Lower lobe of right lung (tissue), 2 donors: ENCODE data around the gene EMC10. TPM values are rescaled to one million over a fixed set of nuclear protein-coding genes. Genes with fewer than 3 reads are reported as not detected.
A peak's percentile ranks its signal among the peaks of the same experiment; 100 is the strongest.

Source experiments
- ATAC-seq, 2 donors: fragments of 200-7000 bp; cut with Tn5 transposase; one replicate each; pipeline ENCODE4 v1.9.1; 2020 to 2022; ENCODE audit warnings: mild to moderate bottlenecking in 2 of 2, moderate library complexity in 2 of 2
- DNase-seq: peaks from one replicate; pipeline ENCODE4 v3.0.0-alpha.2; 2020
- H3K27ac ChIP-seq: fragments of 200-600 bp; one replicate; pipeline ENCODE4 v1.8.0; 2022
- H3K27me3 ChIP-seq: fragments of 200-600 bp; one replicate; pipeline ENCODE4 v1.8.0; 2022; ENCODE audit warnings: low read depth
- H3K36me3 ChIP-seq: fragments of 200-600 bp; one replicate; pipeline ENCODE4 v1.8.0; 2022; ENCODE audit warnings: mild to moderate bottlenecking
- H3K4me1 ChIP-seq: fragments of 200-600 bp; one replicate; pipeline ENCODE4 v1.8.0; 2022
- H3K4me3 ChIP-seq: fragments of 200-600 bp; one replicate; pipeline ENCODE4 v1.8.0; 2022; ENCODE audit warnings: mild to moderate bottlenecking
- H3K9me3 ChIP-seq: fragments of 200-600 bp; one replicate; pipeline ENCODE4 v1.8.0; 2022
- intact Hi-C: fragments of 100-400 bp; cut with DNase I; formaldehyde crosslinking; loops from one replicate; pipeline ENCODE4 v1.11.0; 2022
- total RNA-seq: library from RNA; stranded (reverse); fragmentation: NEBNext Ultra II Directional; extraction: Animal tissue kit (Norgen Biotek cat#: 25700); gene quantifications from one replicate; pipeline ENCODE4 v1.2.1, GENCODE V29; 2021
- TF ChIP-seq, protein P1 (sequence below): fragments of 200-600 bp; IDR thresholded peaks from one replicate; pipeline ENCODE4 v1.8.0; 2022; ENCODE audit warnings: antibody characterized with exemption, mild to moderate bottlenecking
- donor health status: DM: no; HTN: yes; CAD: no; lungs with severe emphysema.

The EMC10 gene
- total RNA-seq, 1 donor from 2014 or later: 95.6 TPM

DNA sequence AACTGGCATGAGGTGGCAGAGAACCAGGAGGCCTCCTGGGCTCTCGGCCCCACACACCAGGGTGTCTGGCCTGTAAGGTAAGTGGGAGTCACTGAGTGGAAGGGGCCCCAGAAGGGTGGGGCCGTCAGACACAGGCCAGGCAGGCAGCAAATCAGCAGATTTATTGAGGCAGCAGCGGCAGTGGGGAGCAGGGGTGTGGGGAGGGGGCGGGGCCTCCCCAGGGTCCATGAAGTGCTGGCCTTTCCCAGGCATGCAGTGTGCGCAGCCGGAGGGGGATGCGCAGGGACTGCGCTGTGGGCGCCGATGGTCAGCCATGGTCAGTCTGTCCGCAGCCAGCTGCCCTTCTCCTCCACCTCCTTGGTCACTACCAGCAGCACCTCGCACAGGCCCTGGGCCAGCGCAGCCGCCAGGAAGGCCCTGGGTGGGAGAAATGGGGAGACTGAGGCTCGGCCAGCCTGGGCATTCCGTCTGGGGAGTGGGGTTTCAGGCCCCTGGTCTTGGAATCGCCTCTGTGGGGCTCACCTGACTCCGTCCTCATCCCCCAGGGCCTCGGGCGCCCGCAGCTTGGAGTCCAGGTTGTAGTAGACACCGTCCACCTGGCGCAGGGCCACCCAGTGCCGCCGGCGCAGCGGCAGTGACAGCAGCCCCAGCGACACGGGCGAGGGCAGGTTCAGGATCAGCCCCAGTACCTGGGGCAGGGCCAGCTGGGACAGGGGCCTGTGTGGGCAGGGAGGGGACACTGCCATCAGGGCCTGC is 29.7 kb downstream of the EMC10 start:
- DNase-seq: peak; percentile 37

DNA sequence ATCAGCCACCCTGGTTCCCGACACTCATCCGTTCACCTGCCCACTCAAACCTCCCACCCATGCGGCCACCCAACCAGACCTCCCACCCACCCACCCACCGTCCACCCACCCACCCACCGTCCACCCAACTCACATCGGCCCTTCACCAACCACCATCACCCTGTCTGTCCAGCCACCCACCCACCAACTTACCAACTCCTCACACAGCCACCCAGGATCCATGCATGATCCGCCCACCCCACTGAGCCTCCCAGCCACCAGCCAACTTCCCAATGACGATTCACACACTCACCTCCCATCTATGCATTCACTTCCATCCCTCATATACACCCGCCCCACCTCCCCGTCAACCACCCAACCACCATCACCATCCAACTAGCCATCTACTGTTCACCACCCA is 30.4 kb downstream of the EMC10 start:
- TF ChIP-seq, protein P1, sequence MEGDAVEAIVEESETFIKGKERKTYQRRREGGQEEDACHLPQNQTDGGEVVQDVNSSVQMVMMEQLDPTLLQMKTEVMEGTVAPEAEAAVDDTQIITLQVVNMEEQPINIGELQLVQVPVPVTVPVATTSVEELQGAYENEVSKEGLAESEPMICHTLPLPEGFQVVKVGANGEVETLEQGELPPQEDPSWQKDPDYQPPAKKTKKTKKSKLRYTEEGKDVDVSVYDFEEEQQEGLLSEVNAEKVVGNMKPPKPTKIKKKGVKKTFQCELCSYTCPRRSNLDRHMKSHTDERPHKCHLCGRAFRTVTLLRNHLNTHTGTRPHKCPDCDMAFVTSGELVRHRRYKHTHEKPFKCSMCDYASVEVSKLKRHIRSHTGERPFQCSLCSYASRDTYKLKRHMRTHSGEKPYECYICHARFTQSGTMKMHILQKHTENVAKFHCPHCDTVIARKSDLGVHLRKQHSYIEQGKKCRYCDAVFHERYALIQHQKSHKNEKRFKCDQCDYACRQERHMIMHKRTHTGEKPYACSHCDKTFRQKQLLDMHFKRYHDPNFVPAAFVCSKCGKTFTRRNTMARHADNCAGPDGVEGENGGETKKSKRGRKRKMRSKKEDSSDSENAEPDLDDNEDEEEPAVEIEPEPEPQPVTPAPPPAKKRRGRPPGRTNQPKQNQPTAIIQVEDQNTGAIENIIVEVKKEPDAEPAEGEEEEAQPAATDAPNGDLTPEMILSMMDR: no peak
- no peaks in the 10 kb centered on the region for H3K27me3 ChIP-seq
- no peak overlapping the region for H3K27ac ChIP-seq
- intact Hi-C loops: no loop called here
- H3K4me1 ChIP-seq: peaks cover 8% of the 10 kb centered on the region
- H3K36me3 ChIP-seq: peaks cover 5% of the 10 kb centered on the region
- no peak for ATAC-seq
- H3K4me3 ChIP-seq: no peak overlapping the region
- H3K9me3 ChIP-seq: no peaks in the 10 kb centered on the region
- peak; percentile 15 for DNase-seq

More for the DNA sequence above, 29.7 kb downstream of the EMC10 start:
- Histone ChIP-seq H3K9me3 (no peaks in the 10 kb centered on the region), H3K4me3 (no peak overlapping the region), H3K4me1 (peaks cover 8% of the 10 kb centered on the region), H3K27me3 (no peaks in the 10 kb centered on the region), H3K36me3 (peaks cover 5% of the 10 kb centered on the region), H3K27ac (no peak overlapping the region)
- ATAC-seq: no peak
- TF ChIP-seq, protein P1: no peak
- intact Hi-C loops: no loop called here

DNA sequence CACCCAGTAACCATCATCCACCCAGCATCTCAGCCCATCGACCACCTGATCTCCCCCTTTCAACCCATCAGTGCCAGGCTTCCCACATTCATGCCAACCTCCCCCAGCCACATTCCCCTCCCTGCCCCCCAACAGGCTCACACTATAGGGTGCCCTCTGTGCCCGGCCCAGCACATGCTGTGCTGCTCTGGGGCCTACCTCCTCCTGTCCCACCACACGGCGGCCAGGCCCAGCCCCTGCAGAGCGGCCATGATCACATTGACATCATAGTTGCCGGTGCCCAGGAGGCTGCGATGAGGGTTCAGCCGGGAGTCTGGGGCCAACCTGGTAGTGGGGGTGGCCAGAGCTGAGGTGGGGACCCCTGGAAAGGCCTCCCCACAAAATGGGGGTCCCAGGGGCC is 31.1 kb downstream of the EMC10 start:
- H3K9me3 ChIP-seq: no peaks in the 10 kb centered on the region
- ATAC-seq (no peak), DNase-seq (peak; percentile 27)
- peaks cover 5% of the 10 kb centered on the region for H3K36me3 ChIP-seq
- no peak overlapping the region for H3K27ac ChIP-seq
- no peak overlapping the region for H3K4me3 ChIP-seq
- peaks cover 8% of the 10 kb centered on the region for H3K4me1 ChIP-seq
- TF ChIP-seq, protein P1: no peak
- intact Hi-C loops: no loop called here
- H3K27me3 ChIP-seq: no peaks in the 10 kb centered on the region

DNA sequence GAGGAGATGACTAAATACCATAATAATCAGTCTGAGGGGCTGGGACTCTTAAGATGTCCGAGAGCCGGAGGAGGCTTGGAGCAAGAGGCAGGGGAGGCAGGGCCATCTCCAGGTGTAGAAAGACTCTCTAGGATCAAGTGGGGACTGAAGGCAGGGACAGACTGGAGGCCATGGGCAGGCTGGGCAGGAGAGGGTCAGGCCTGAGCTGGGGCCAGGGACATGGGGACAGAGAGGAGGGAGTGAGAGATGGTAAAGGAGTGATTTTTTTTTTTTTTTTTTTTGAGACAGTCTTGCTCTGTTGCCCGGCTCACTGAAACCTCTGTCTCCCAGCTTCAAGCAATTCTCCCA is 32.5 kb downstream of the EMC10 start:
- DNase-seq (peak; percentile 27), ATAC-seq (no peak)
- intact Hi-C loops: no loop called here
- no peaks in the 10 kb centered on the region for H3K9me3 ChIP-seq
- peaks cover 8% of the 10 kb centered on the region for H3K4me1 ChIP-seq
- no peak overlapping the region for H3K4me3 ChIP-seq
- H3K27me3 ChIP-seq: no peaks in the 10 kb centered on the region
- TF ChIP-seq, protein P1: no peak
- H3K27ac ChIP-seq: no peak overlapping the region
- peaks cover 5% of the 10 kb centered on the region for H3K36me3 ChIP-seq

DNA sequence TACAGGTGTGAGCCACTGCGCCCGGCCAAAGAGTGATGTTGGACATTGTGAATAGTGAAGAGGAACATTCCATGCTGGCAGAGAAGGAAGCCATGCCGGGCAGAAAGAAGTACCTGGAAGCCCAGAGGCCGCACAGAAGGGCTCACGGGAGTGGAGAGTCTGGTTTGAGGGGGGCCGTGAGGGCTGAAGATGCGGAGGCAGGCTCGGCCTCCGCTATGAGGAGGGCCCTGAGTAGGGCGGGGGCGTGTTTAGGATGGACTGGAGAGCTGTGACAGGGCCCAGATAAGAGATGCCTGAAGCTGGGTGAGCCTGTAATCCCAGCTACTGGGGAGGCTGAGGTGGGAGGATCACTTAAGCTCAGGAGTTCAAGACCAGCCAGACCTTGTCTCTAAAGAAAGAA is 33.1 kb downstream of the EMC10 start:
- peaks cover 5% of the 10 kb centered on the region for H3K36me3 ChIP-seq
- no peak overlapping the region for H3K4me3 ChIP-seq
- ATAC-seq: no peak
- TF ChIP-seq, protein P1: no peak
- peaks cover 8% of the 10 kb centered on the region for H3K4me1 ChIP-seq
- intact Hi-C loops: no loop called here
- peak; percentile 44 for DNase-seq
- no peak overlapping the region for H3K27ac ChIP-seq
- H3K9me3 ChIP-seq: no peaks in the 10 kb centered on the region
- H3K27me3 ChIP-seq: no peaks in the 10 kb centered on the region
